H1 (cell line): ENCODE measurements around the gene CIT. TPM values are rescaled to one million over a fixed set of nuclear protein-coding genes. Genes with fewer than 3 reads are reported as not detected.

Source experiments
- CTCF ChIA-PET: fragments of 300-600 bp; sonication (Branson Sonifier 250); formaldehyde crosslinking; loops from one replicate; lab custom pipeline; 2021; ENCODE audit not compliant: partially characterized antibody; lab: Charles Lee
- POLR2A ChIA-PET: fragments of 300-600 bp; sonication (Branson Sonifier 250); formaldehyde crosslinking; loops from one replicate; lab custom pipeline; 2021; ENCODE audit warnings: inconsistent platforms; ENCODE audit not compliant: partially characterized antibody; lab: Charles Lee
- DNase-seq, 2 experiments: peaks; one replicate each; pipeline versions ENCODE4 v3.0.0 to v3.0.0-alpha.2; 2010 to 2022; ENCODE audit warnings: low spot score in 2 of 2, low read depth in 1 of 2, mixed read lengths in 1 of 2
- FAIRE-seq: peaks from 2 replicates; lab custom pipeline; 2011; peaks lifted over from hg19 to GRCh38; lab: Jason Lieb, UNC
- H2AFZ ChIP-seq: 2 replicates; pipeline ENCODE4 v1.8.1; 2012; ENCODE audit warnings: low read length, inconsistent platforms
- H2AK5ac ChIP-seq: 2 replicates; pipeline ENCODE4 v1.6.1; 2013; ENCODE audit warnings: low read depth, low read length
- H2BK120ac ChIP-seq: replicated peaks from 2 replicates; pipeline ENCODE3; 2013; ENCODE audit warnings: low read depth, low read length, inconsistent platforms
- H2BK12ac ChIP-seq: 2 replicates; pipeline ENCODE4 v1.6.1; 2013; ENCODE audit warnings: low read depth, low read length
- H2BK15ac ChIP-seq: 2 replicates; pipeline ENCODE4 v1.6.1; 2013; ENCODE audit warnings: low read length
- H2BK20ac ChIP-seq: 2 replicates; pipeline ENCODE4 v1.6.1; 2013; ENCODE audit warnings: low read length
- H2BK5ac ChIP-seq: 2 replicates; pipeline ENCODE4 v1.6.1; 2013; ENCODE audit warnings: low read depth, low read length
- H3K14ac ChIP-seq: 2 replicates; pipeline ENCODE4 v1.6.1; 2013; ENCODE audit warnings: inconsistent platforms; ENCODE audit not compliant: insufficient read length
- H3K18ac ChIP-seq: 2 replicates; pipeline ENCODE4 v1.6.1; 2013; ENCODE audit warnings: low read length; ENCODE audit errors: extremely low read depth
- H3K23ac ChIP-seq: 2 replicates; pipeline ENCODE4 v1.6.1; 2013; ENCODE audit warnings: inconsistent platforms; ENCODE audit not compliant: insufficient read length
- H3K23me2 ChIP-seq: 2 replicates; pipeline ENCODE4 v1.6.1; 2013; ENCODE audit warnings: low read depth, low read length
- H3K27ac ChIP-seq: 2 replicates; pipeline ENCODE4 v1.6.1; 2011; ENCODE audit warnings: low read depth, low read length, inconsistent platforms
- H3K27me3 ChIP-seq, 4 experiments: replicated peaks in 1 of 4; 1 replicate in 1 of 4; 2 replicates in 3 of 4; pipeline versions ENCODE4 v1.6.1 to v1.8.1; 2011 to 2013; ENCODE audit warnings: low read length in 3 of 4, mild to moderate bottlenecking in 3 of 4, inconsistent platforms in 2 of 4, mixed read lengths in 2 of 4, moderate library complexity in 1 of 4; ENCODE audit not compliant: control insufficient read depth in 3 of 4, insufficient read depth in 3 of 4; ENCODE audit errors: extremely low read depth in 1 of 4
- H3K36me3 ChIP-seq, 4 experiments: 2 replicates each; pipeline versions ENCODE4 v1.6.1 to v1.8.1; 2011 to 2013; ENCODE audit warnings: mild to moderate bottlenecking in 4 of 4, low read length in 3 of 4, moderate library complexity in 2 of 4, control low read depth in 1 of 4, inconsistent platforms in 1 of 4; ENCODE audit not compliant: insufficient read depth in 4 of 4, control insufficient read depth in 2 of 4
- H3K4ac ChIP-seq: replicated peaks from 2 replicates; pipeline ENCODE3; 2013; ENCODE audit warnings: low read length, low read depth, mixed read lengths, inconsistent platforms; ENCODE audit not compliant: insufficient read length
- H3K4me1 ChIP-seq, 4 experiments: replicated peaks in 1 of 4; 1 replicate in 1 of 4; 2 replicates in 3 of 4; pipeline versions ENCODE4 v1.6.1 to v1.8.1; 2011 to 2013; ENCODE audit warnings: low read length in 3 of 4, inconsistent platforms in 2 of 4, mixed read lengths in 1 of 4; ENCODE audit not compliant: insufficient read depth in 4 of 4, control insufficient read depth in 3 of 4
- H3K4me2 ChIP-seq, 2 experiments: 2 replicates each; pipeline versions ENCODE4 v1.6.1 to v1.8.1; 2011 to 2013; ENCODE audit warnings: low read depth in 2 of 2, low read length in 2 of 2, control low read depth in 1 of 2, inconsistent platforms in 1 of 2, mild to moderate bottlenecking in 1 of 2; ENCODE audit not compliant: insufficient read depth in 1 of 2
- H3K4me3 ChIP-seq, 4 experiments: fragments of 200-600, 300-600 bp in 1 of 4; sonication (generic), shearing (Covaris generic), sonication (Bioruptor Twin) in 1 of 4; 2 replicates each; pipeline versions ENCODE4 v1.5.1 to v1.8.1; 2011 to 2016; ENCODE audit warnings: low read length in 4 of 4, low read depth in 3 of 4, control low read depth in 2 of 4, inconsistent platforms in 2 of 4, mild to moderate bottlenecking in 2 of 4, mixed read lengths in 1 of 4, moderate library complexity in 1 of 4; ENCODE audit not compliant: insufficient read depth in 2 of 4; ENCODE audit errors: extremely low read depth in 1 of 4
- H3K56ac ChIP-seq: replicated peaks from 2 replicates; pipeline ENCODE3; 2013; ENCODE audit warnings: low read depth, mild to moderate bottlenecking, mixed read lengths, low read length, inconsistent platforms; ENCODE audit not compliant: insufficient read length
- H3K79me1 ChIP-seq: 2 replicates; pipeline ENCODE4 v1.6.1; 2013; ENCODE audit warnings: low read depth, low read length, control low read depth
- H3K79me2 ChIP-seq, 2 experiments: 2 replicates each; pipeline versions ENCODE4 v1.6.1 to v1.8.1; 2012 to 2013; ENCODE audit warnings: low read length in 2 of 2, mild to moderate bottlenecking in 2 of 2, inconsistent platforms in 1 of 2; ENCODE audit not compliant: insufficient read depth in 2 of 2, control insufficient read depth in 1 of 2
- H3K9ac ChIP-seq, 4 experiments: replicated peaks in 1 of 4; 1 replicate in 1 of 4; 2 replicates in 3 of 4; pipeline versions ENCODE4 v1.6.1 to v1.8.1; 2011 to 2013; ENCODE audit warnings: low read depth in 3 of 4, low read length in 3 of 4, control low read depth in 2 of 4, mild to moderate bottlenecking in 2 of 4, moderate library complexity in 2 of 4, inconsistent platforms in 1 of 4; ENCODE audit errors: extremely low read depth in 1 of 4
- H3K9me3 ChIP-seq, 2 experiments: 2 replicates each; pipeline versions ENCODE4 v1.6.1 to v1.8.1; 2012 to 2013; ENCODE audit warnings: mild to moderate bottlenecking in 2 of 2, moderate library complexity in 2 of 2, control low read depth in 1 of 2, inconsistent platforms in 1 of 2, low read depth in 1 of 2, low read length in 1 of 2, mixed read lengths in 1 of 2; ENCODE audit not compliant: insufficient read depth in 2 of 2
- H4K20me1 ChIP-seq, 2 experiments: replicated peaks in 1 of 2; 2 replicates each; pipeline versions ENCODE3 to v1.8.1; 2011 to 2013; ENCODE audit warnings: inconsistent platforms in 2 of 2, low read length in 2 of 2, mild to moderate bottlenecking in 1 of 2; ENCODE audit not compliant: insufficient read depth in 2 of 2, control insufficient read depth in 1 of 2
- H4K5ac ChIP-seq: 2 replicates; pipeline ENCODE4 v1.6.1; 2013; ENCODE audit warnings: low read length, low read depth, mixed read lengths, inconsistent platforms; ENCODE audit not compliant: insufficient read length
- H4K8ac ChIP-seq: 2 replicates; pipeline ENCODE4 v1.8.0; 2013; ENCODE audit warnings: mild to moderate bottlenecking, moderate library complexity, low read length, inconsistent platforms; ENCODE audit not compliant: insufficient read depth; ENCODE audit errors: extremely low read depth
- H4K91ac ChIP-seq: replicated peaks from 2 replicates; pipeline ENCODE3; 2013; ENCODE audit warnings: low read length, mixed read lengths, inconsistent platforms; ENCODE audit not compliant: insufficient read length
- CHD1 ChIP-seq: IDR thresholded peaks from 2 replicates; pipeline ENCODE4 v1.6.1; 2012; ENCODE audit warnings: low read depth, low read length, improper control_type of control experiment
- CHD2 ChIP-seq: IDR thresholded peaks from 2 replicates; pipeline ENCODE4 v1.6.1; 2012; ENCODE audit warnings: low read length, improper control_type of control experiment
- CTBP2 ChIP-seq: IDR thresholded peaks from 2 replicates; pipeline ENCODE4 v1.7.0; 2011; ENCODE audit warnings: borderline replicate concordance, mild to moderate bottlenecking, moderate library complexity, mixed read lengths, low read length; ENCODE audit not compliant: insufficient read depth, insufficient read length
- PHF8 ChIP-seq: fragments of 200-600 bp; sonication (generic); conservative IDR thresholded peaks from 2 replicates; pipeline ENCODE4 v1.7.1; 2012; ENCODE audit warnings: low read depth, mild to moderate bottlenecking, inconsistent platforms, low read length, moderate library complexity
- POLR2AphosphoS5 ChIP-seq: IDR thresholded peaks from 2 replicates; pipeline ENCODE4 v1.6.1; 2011; ENCODE audit warnings: low read depth, low read length
- RAD21 ChIP-seq, 2 experiments: IDR thresholded peaks in 1 of 2; conservative IDR thresholded peaks in 1 of 2; 2 replicates each; pipeline ENCODE4 v1.6.1; 2011; ENCODE audit warnings: low read depth in 2 of 2, low read length in 2 of 2, improper control_type of control experiment in 1 of 2, inconsistent platforms in 1 of 2, mild to moderate bottlenecking in 1 of 2, moderate library complexity in 1 of 2
- RFX5 ChIP-seq: IDR thresholded peaks from 2 replicates; pipeline ENCODE4 v1.6.1; 2011; ENCODE audit warnings: low read depth, low read length, improper control_type of control experiment, borderline replicate concordance
- RXRA ChIP-seq: IDR thresholded peaks from 2 replicates; pipeline ENCODE4 v1.6.1; 2011; ENCODE audit warnings: low read depth, mild to moderate bottlenecking, low read length, moderate library complexity; ENCODE audit not compliant: insufficient read depth
- SIRT6 ChIP-seq: IDR thresholded peaks from one replicate; pipeline ENCODE4 v1.7.1; 2012; ENCODE audit warnings: low read length, inconsistent platforms
- SP2 ChIP-seq: IDR thresholded peaks from 2 replicates; pipeline ENCODE4 v1.6.1; 2012; ENCODE audit warnings: mild to moderate bottlenecking, low read length, inconsistent platforms
- TAF1 ChIP-seq: IDR thresholded peaks from 2 replicates; pipeline ENCODE4 v1.6.1; 2011; ENCODE audit warnings: mild to moderate bottlenecking, low read depth, low read length
- TBP ChIP-seq: IDR thresholded peaks from 2 replicates; pipeline ENCODE4 v1.6.1; 2011; ENCODE audit warnings: low read depth, low read length, improper control_type of control experiment
- TEAD4 ChIP-seq: IDR thresholded peaks from 2 replicates; pipeline ENCODE4 v1.6.1; 2012; ENCODE audit warnings: low read depth, low read length, inconsistent platforms, mixed read lengths
- WGBS, 2 experiments: shearing (Covaris generic) in 1 of 2; methylation state at CpG; one replicate each; pipeline versions ENCODE4 v1.1.6 to v1.1.7; 2013 to 2015; ENCODE audit warnings: low lambda C conversion rate in 2 of 2, mixed read lengths in 2 of 2, inconsistent platforms in 1 of 2, low coverage in 1 of 2, missing lambda C conversion rate in 1 of 2; ENCODE audit not compliant: insufficient replicate concordance in 2 of 2, insufficient coverage in 1 of 2, insufficient read length in 1 of 2; ENCODE audit errors: extremely low coverage in 1 of 2, missing lambda C conversion rate in 1 of 2; 5-methylcytosine and 5-hydroxymethylcytosine counted together
- polyA plus RNA-seq, 7 experiments: library from polyadenylated mRNA; depleted of rRNA in 3 of 7; stranded (reverse) in 5 of 7; unstranded in 2 of 7; fragments of >200 nt in 5 of 7; fragments of 200-250 nt in 2 of 7; gene quantifications; 1 replicate in 5 of 7; 2 replicates in 1 of 7; 4 replicates in 1 of 7; pipeline versions ENCODE4 v1.2.1 to v1.2.3, GENCODE V29; 2011 to 2013; ENCODE audit warnings: missing spikeins in 2 of 7, mixed read lengths in 2 of 7
- total RNA-seq: library from RNA; stranded (reverse); fragmentation: NEBNext Ultra II Directional; extraction: Animal tissue kit (Norgen Biotek cat#: 25700); gene quantifications from 2 replicates; pipeline ENCODE4 v1.2.1, GENCODE V29; 2021
- TF ChIP-seq, protein P1 (sequence below): IDR thresholded peaks from 2 replicates; pipeline ENCODE4 v1.6.1; 2012; ENCODE audit warnings: inconsistent platforms

Gene CIT
- total and polyA plus RNA-seq, 2 of the 8 experiments (the other 6 are each of a cell fraction or from before 2014, with no cell fraction given): 17.1 to 60.9 TPM

GRCh38 chr12:119822046-119822445 lies 55.1 kb downstream of the CIT start:
- Histone ChIP-seq H3K27ac (no peak overlapping the region), H3K4me3 (no peak overlapping the region), H3K4me1 (no peaks in the 10 kb centered on the region), H4K8ac (no peak overlapping the region), H2AK5ac (no peak overlapping the region), H3K9ac (no peak overlapping the region), H3K27me3 (no peaks in the 10 kb centered on the region), H4K91ac (no peak overlapping the region), H2BK15ac (no peak overlapping the region), H3K18ac (no peak overlapping the region), H3K79me2 (no peaks in the 10 kb centered on the region), H2BK120ac (no peak overlapping the region), H4K20me1 (peaks cover 0 to 2% of the 10 kb centered on the region in 2 experiments), H2BK12ac (no peak overlapping the region), H3K4ac (no peak overlapping the region), H2BK20ac (no peak overlapping the region), H3K14ac (no peak overlapping the region), H3K79me1 (no peaks in the 10 kb centered on the region; the same call in 1 of the 2 replicates), H3K36me3 (peaks cover 0 to 21% (median 9%) of the 10 kb centered on the region in 4 experiments; a peak in 4 of 8 replicates), H2BK5ac (no peak overlapping the region), H3K56ac (no peak overlapping the region), H2AFZ (no peak overlapping the region), H3K23me2 (no peaks in the 10 kb centered on the region), H3K4me2 (no peak overlapping the region), H3K9me3 (no peaks in the 10 kb centered on the region), H3K23ac (no peak overlapping the region), H4K5ac (no peak overlapping the region)
- POLR2A ChIA-PET: no interaction called here
- DNase-seq (no peak), FAIRE-seq (no peak)
- 83% methylated on average over 2 of the region's 2 CpGs; no CpG with 5 or more reads in 1 of the 2 experiments for WGBS, 2 experiments
- CTCF ChIA-PET: no interaction called here
- TF ChIP-seq SIRT6: no peak
- TF ChIP-seq TBP: no peak
- TF ChIP-seq PHF8: no peak
- no peak for TF ChIP-seq TAF1
- TF ChIP-seq RXRA: no peak
- TF ChIP-seq TEAD4: no peak
- no peak for TF ChIP-seq POLR2AphosphoS5
- no peak for TF ChIP-seq CHD1
- TF ChIP-seq, protein P1, sequence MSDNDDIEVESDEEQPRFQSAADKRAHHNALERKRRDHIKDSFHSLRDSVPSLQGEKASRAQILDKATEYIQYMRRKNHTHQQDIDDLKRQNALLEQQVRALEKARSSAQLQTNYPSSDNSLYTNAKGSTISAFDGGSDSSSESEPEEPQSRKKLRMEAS: no peak
- TF ChIP-seq RAD21 (IDR thresholded peaks at IDR 0.05 in 1 of 2, conservative IDR thresholded peaks at IDR 0.05 in 1 of 2; ENCODE audit: low read depth in 2 of 2, low read length in 2 of 2): no peak
- no peak for TF ChIP-seq CHD2
- TF ChIP-seq SP2: no peak
- no peak for TF ChIP-seq CTBP2
- no peak for TF ChIP-seq RFX5
